NCI-H1694 treated with DMSO at 0.1 percent for 48 hours (cell line): ENCODE data around the gene UBE2C.
"Not testable (repeated sequence)": the region's sequence is repeated elsewhere in the genome, so short reads cannot be mapped to it uniquely, and the experiment has no call there.

Experiments
- DNase-seq: peaks from one replicate; lab custom pipeline; 2025; lab: John Stamatoyannopoulos, UW

Gene UBE2C

GRCh38 chr20:45797955-45798354 lies 14.5 kb upstream of the UBE2C start:
- not testable (repeated sequence) for DNase-seq

GRCh38 chr20:45798935-45799642 lies 13.4 kb upstream of the UBE2C start:
- peak; percentile 57 for DNase-seq

- no peak for DNase-seq
These were observed 10.6 kb upstream of the UBE2C start for GRCh38 chr20:45801851-45802250.

GRCh38 chr20:45810191-45810970 lies 2.1 kb upstream of the UBE2C start:
- DNase-seq: no peak

GRCh38 chr20:45813006-45813340 lies 529 bp downstream of the UBE2C start:
- no peak for DNase-seq

- no peak for DNase-seq
These were observed 1.0 kb downstream of the UBE2C start for GRCh38 chr20:45813489-45813888.

GRCh38 chr20:45814314-45814713 lies 1.9 kb downstream of the UBE2C start:
- no peak for DNase-seq

- DNase-seq: no peak
These were observed 4.5 kb downstream of the UBE2C start for GRCh38 chr20:45816951-45817350.

- DNase-seq: no peak
These were observed 5.1 kb downstream of the UBE2C start for GRCh38 chr20:45817376-45818194.

- no peak for DNase-seq
These were observed 5.8 kb downstream of the UBE2C start for GRCh38 chr20:45818239-45818638.

- DNase-seq: no peak
These were observed 7.0 kb downstream of the UBE2C start for GRCh38 chr20:45819466-45819865.

- DNase-seq: no peak
These were observed 9.5 kb downstream of the UBE2C start for GRCh38 chr20:45821947-45822346.

- DNase-seq: peak; percentile 54
These were observed 10.4 kb downstream of the UBE2C start for GRCh38 chr20:45822857-45823256.

- DNase-seq: no peak
These were observed 11.7 kb downstream of the UBE2C start for GRCh38 chr20:45823949-45824835.

GRCh38 chr20:45826381-45827019 lies 14.1 kb downstream of the UBE2C start:
- no peak for DNase-seq

GRCh38 chr20:45827030-45827652 lies 14.7 kb downstream of the UBE2C start, which contains the start of gene TNNC2:
Gene TNNC2, minus strand, starts transcription at chr20:45827312. Its CDS starts 64 bp downstream, at chr20:45827248.
- DNase-seq: no peak

- DNase-seq: no peak
These were observed 15.3 kb downstream of the UBE2C start for GRCh38 chr20:45827712-45828111.

GRCh38 chr20:45828589-45828988 lies 16.1 kb downstream of the UBE2C start:
- no peak for DNase-seq

- DNase-seq: not testable (repeated sequence)
These were observed 17.2 kb downstream of the UBE2C start for GRCh38 chr20:45829673-45830106.

- DNase-seq: no peak
These were observed 20.2 kb downstream of the UBE2C start for GRCh38 chr20:45832619-45833018.
